ENCODE data around the gene SLC39A2. TPM values are rescaled to one million over a fixed set of nuclear protein-coding genes. Genes with fewer than 3 reads are reported as not detected.

Gene SLC39A2
- total RNA-seq, 4 donors from 2014 or later: not detected

GRCh38 chr14:20986811-20987210, 12.3 kb upstream of the SLC39A2 start:
- ATAC-seq (peak; percentile 18 to 48), DNase-seq (no peak)
- TF ChIP-seq CTCF (IDR thresholded peaks at IDR 0.05 in 4 of 5, conservative IDR thresholded peaks at IDR 0.05 in 1 of 5) (no peak), POLR2A (IDR thresholded peaks at IDR 0.05) (no peak)
- Histone ChIP-seq H3K4me1 (peaks cover 16 to 19% of the 10 kb centered on the region in 2 donors), H3K4me3 (no peak overlapping the region), H3K9me3 (no peaks in the 10 kb centered on the region), H3K27ac (peak overlapping the region in 1 of 4 donors; percentile 19), H3K36me3 (peaks cover 0 to under 1% of the 10 kb centered on the region in 2 donors), H3K27me3 (no peaks in the 10 kb centered on the region)
- intact Hi-C loops (cut with DNase I; ENCODE audit: low total_unique reads): loop anchor here (10.0 kb wide), 1 partner anchor 652 kb away; the partner anchor contains the start of gene CCNB1IP1
- in situ Hi-C loops (cut with MboI; ENCODE audit: low sequenced_read_pairs in 4 of 4): loop anchor here in 2 of 4 donors (25.0 kb wide), 1 partner anchor 650 kb away; the partner anchor contains the start of genes CCNB1IP1 (in 2 of the 2) and PARP2 (in 2 of the 2)

- no peaks in the 10 kb centered on the region for H3K9me3 ChIP-seq
- peak overlapping the region; percentile 73 to 89 (median 81) for H3K27ac ChIP-seq
- TF ChIP-seq CTCF (IDR thresholded peaks at IDR 0.05 in 4 of 5, conservative IDR thresholded peaks at IDR 0.05 in 1 of 5) (no peak), POLR2A (IDR thresholded peaks at IDR 0.05) (no peak)
- in situ Hi-C loops (cut with MboI; ENCODE audit: low sequenced_read_pairs in 4 of 4): loop anchor here in 2 of 4 donors (25.0 kb wide), 1 partner anchor 652 kb away; the partner anchor contains the start of genes CCNB1IP1 (in 2 of the 2) and PARP2 (in 2 of the 2)
- H3K4me3 ChIP-seq: peak overlapping the region; percentile 72 to 99 (median 97)
- ATAC-seq (no peak), DNase-seq (no peak)
- intact Hi-C loops (cut with DNase I; ENCODE audit: low total_unique reads): loop anchor here (10.0 kb wide), 1 partner anchor 654 kb away; the partner anchor contains the start of gene CCNB1IP1
- no peaks in the 10 kb centered on the region for H3K27me3 ChIP-seq
- H3K36me3 ChIP-seq: peaks cover 5 to 21% of the 10 kb centered on the region in 2 donors
- H3K4me1 ChIP-seq: peaks cover 17 to 20% of the 10 kb centered on the region in 2 donors
Observed at GRCh38 chr14:20988717-20989470, 10.2 kb upstream of the SLC39A2 start.

- ATAC-seq (no peak), DNase-seq (no peak)
- Histone ChIP-seq H3K4me1 (peaks cover 17 to 20% of the 10 kb centered on the region in 2 donors), H3K4me3 (peak overlapping the region; percentile 72 to 99 (median 97)), H3K27me3 (no peaks in the 10 kb centered on the region), H3K9me3 (no peaks in the 10 kb centered on the region), H3K36me3 (peaks cover 5 to 26% of the 10 kb centered on the region in 2 donors), H3K27ac (peak overlapping the region; percentile 73 to 89 (median 81))
- intact Hi-C loops (cut with DNase I; ENCODE audit: low total_unique reads): loop anchor here (10.0 kb wide), 1 partner anchor 655 kb away; the partner anchor contains the start of gene CCNB1IP1
- in situ Hi-C loops (cut with MboI; ENCODE audit: low sequenced_read_pairs in 4 of 4): loop anchor here in 2 of 4 donors (25.0 kb wide), 1 partner anchor 652 kb away; the partner anchor contains the start of genes CCNB1IP1 (in 2 of the 2) and PARP2 (in 2 of the 2)
- TF ChIP-seq CTCF (IDR thresholded peaks at IDR 0.05 in 4 of 5, conservative IDR thresholded peaks at IDR 0.05 in 1 of 5): no peak
- TF ChIP-seq POLR2A (IDR thresholded peaks at IDR 0.05): no peak
Observed at GRCh38 chr14:20989471-20989786, 9.7 kb upstream of the SLC39A2 start.

GRCh38 chr14:20989787-20990600, 9.1 kb upstream of the SLC39A2 start, which contains the start of gene METTL17:
TSS of gene METTL17 (plus strand) at chr14:20989980. CDS start at chr14:20990003, 23 bp downstream.
- in situ Hi-C loops (cut with MboI; ENCODE audit: low sequenced_read_pairs in 4 of 4): loop anchor here in 2 of 4 donors (25.0 kb wide), 1 partner anchor 653 kb away; the partner anchor contains the start of genes CCNB1IP1 (in 2 of the 2) and PARP2 (in 2 of the 2)
- ATAC-seq: peak; percentile 98
- peaks cover 5 to 32% of the 10 kb centered on the region in 2 donors for H3K36me3 ChIP-seq
- H3K4me1 ChIP-seq: peaks cover 17 to 20% of the 10 kb centered on the region in 2 donors
- intact Hi-C loops (cut with DNase I; ENCODE audit: low total_unique reads): loop anchor here (10.0 kb wide), 2 partner anchors 225 to 655 kb away; partner anchors contain the start of gene CCNB1IP1
- no peaks in the 10 kb centered on the region for H3K9me3 ChIP-seq
- peak within 1 kb of the TSS; percentile 73 to 89 (median 81) for H3K27ac ChIP-seq
- DNase-seq: peak; percentile 87 to 95
- TF ChIP-seq CTCF (IDR thresholded peaks at IDR 0.05 in 4 of 5, conservative IDR thresholded peaks at IDR 0.05 in 1 of 5) (peak in 1 of 5 experiments; percentile 10), POLR2A (IDR thresholded peaks at IDR 0.05) (peak; percentile 10 to 57)
- H3K4me3 ChIP-seq: peak within 1 kb of the TSS; percentile 72 to 99 (median 97)
- H3K27me3 ChIP-seq: no peaks in the 10 kb centered on the region
